Measurements from ENCODE around the gene TECR. TPM values are rescaled to one million over a fixed set of nuclear protein-coding genes. Genes with fewer than 3 reads are reported as not detected.

Gene TECR
- total and polyA plus RNA-seq, 9 of the 15 experiments (the other 6 are each of a cell fraction or from before 2014, with no cell fraction given), result 29.3 to 211 (median 81.4) TPM

DNA sequence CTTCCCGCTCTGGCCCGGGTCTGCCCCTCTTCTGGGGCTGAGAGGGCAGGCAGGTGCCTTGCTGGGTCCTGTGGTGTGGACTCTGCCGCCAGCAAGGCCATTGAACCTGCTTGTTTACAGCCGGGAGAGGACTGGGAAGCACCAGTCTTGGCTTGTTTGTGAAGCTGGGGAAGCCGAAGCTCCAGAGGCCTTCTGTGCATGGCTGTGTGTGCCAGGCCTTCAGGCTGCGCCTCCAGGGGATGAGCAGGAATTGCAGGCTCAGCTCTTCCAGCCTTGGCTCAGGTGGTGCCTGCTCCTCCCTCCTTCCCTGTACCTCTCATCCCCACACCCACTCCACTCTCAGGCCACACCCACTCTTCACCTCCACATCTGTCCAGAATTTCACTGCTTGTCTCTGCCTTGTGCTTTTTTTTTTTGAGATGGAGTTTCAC, 25.0 kb downstream of the TECR start:
- Histone ChIP-seq H3K9ac (ENCODE audit: insufficient read depth in 1 of 2, low read depth in 2 of 2, low read length in 2 of 2) (peak overlapping the region in 1 of 2 experiments; percentile 75; a peak in 2 of 4 replicates), H3K4me2 (ENCODE audit: insufficient read depth, low read length) (no peak overlapping the region), H3K27me3 (ENCODE audit: control insufficient read depth in 2 of 2, insufficient read depth in 2 of 2, low read length in 2 of 2) (no peaks in the 10 kb centered on the region), H3K9me3 (replicated peaks; ENCODE audit: control insufficient read depth, insufficient read depth, low read depth, low read length) (no peaks in the 10 kb centered on the region), H3K4me3 (no peak overlapping the region), H3K36me3 (ENCODE audit: control insufficient read depth, insufficient read depth, low read length) (peaks cover 14% of the 10 kb centered on the region; the same call in 2 of the 3 replicates), H2AFZ (ENCODE audit: low read depth, low read length) (no peak overlapping the region), H3K79me2 (ENCODE audit: control insufficient read depth, insufficient read depth, low read length) (peaks cover 79% of the 10 kb centered on the region), H3K27ac (ENCODE audit: extremely low read depth, low read depth, low read length) (peak overlapping the region; percentile 15; the same call in 1 of the 3 replicates), H3K9me1 (ENCODE audit: control insufficient read depth, insufficient read depth, low read length) (peaks cover 2% of the 10 kb centered on the region), H4K20me1 (replicated peaks; ENCODE audit: control insufficient read depth, insufficient read depth, low read length) (peaks cover 18% of the 10 kb centered on the region), H3K4me1 (replicated peaks in 1 of 2; ENCODE audit: control insufficient read depth in 2 of 2, insufficient read depth in 2 of 2, low read length in 2 of 2) (peaks cover 31 to 72% of the 10 kb centered on the region in 2 experiments)
- ChIA-PET POLR2A (interaction anchor here (0.6 to 1.3 kb wide), 5 partner anchors 11 to 163 kb away, joined by 3 read pairs; no protein-coding TSS in a partner anchor), CTCF (ENCODE audit: low intra/inter-chr PET ratio) (interaction anchor here (0.6 kb wide), 1 partner anchor 132 kb away, joined by 4 read pairs; no protein-coding TSS in a partner anchor)
- peak; percentile 34; the same call in 1 of the 2 replicates for TF ChIP-seq ZNF316 (IDR thresholded peaks at IDR 0.05)
- TF ChIP-seq, protein P1, sequence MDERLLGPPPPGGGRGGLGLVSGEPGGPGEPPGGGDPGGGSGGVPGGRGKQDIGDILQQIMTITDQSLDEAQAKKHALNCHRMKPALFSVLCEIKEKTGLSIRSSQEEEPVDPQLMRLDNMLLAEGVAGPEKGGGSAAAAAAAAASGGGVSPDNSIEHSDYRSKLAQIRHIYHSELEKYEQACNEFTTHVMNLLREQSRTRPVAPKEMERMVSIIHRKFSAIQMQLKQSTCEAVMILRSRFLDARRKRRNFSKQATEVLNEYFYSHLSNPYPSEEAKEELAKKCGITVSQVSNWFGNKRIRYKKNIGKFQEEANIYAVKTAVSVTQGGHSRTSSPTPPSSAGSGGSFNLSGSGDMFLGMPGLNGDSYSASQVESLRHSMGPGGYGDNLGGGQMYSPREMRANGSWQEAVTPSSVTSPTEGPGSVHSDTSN (CRISPR knock-in tag; IDR thresholded peaks at IDR 0.05; ENCODE audit: low read depth), result no peak
- TF ChIP-seq, protein P1 (tag; conservative IDR thresholded peaks at IDR 0.05; ENCODE audit: low read depth), result no peak
- 0 out of 2 replicates have a peak, but pooled peaks have one; percentile 4 for TF ChIP-seq C11orf30 (IDR thresholded peaks at IDR 0.05; ENCODE audit: low read depth)
- TF ChIP-seq NONO (IDR thresholded peaks at IDR 0.05; ENCODE audit: low read depth in 2 of 2, low read length in 1 of 2), result no peak
- no peak for TF ChIP-seq SRSF1 (IDR thresholded peaks at IDR 0.05; ENCODE audit: low read depth, low read length)
- TF ChIP-seq CHD2 (IDR thresholded peaks at IDR 0.05; ENCODE audit: low read depth, low read length), result no peak
- no peak for TF ChIP-seq ZKSCAN1 (IDR thresholded peaks at IDR 0.05; ENCODE audit: low read depth, low read length)
- no peak for TF ChIP-seq ZC3H11A (IDR thresholded peaks at IDR 0.05; ENCODE audit: low read depth, low read length)
- no peak for TF ChIP-seq ZNF140 (CRISPR knock-in tag; IDR thresholded peaks at IDR 0.05)
- TF ChIP-seq, protein P2, sequence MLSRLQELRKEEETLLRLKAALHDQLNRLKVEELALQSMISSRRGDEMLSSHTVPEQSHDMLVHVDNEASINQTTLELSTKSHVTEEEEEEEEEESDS (CRISPR knock-in tag; IDR thresholded peaks at IDR 0.05), result no peak
- in situ Hi-C loops (cut with MboI) (no loop called here), intact Hi-C loops (cut with micrococcal nuclease) (loop anchor here (5.0 to 10.0 kb wide), 2 partner anchors 37 to 120 kb away; partner anchors contain the start of genes DNAJB1 and PKN1)
- WGBS (ENCODE audit: insufficient coverage, low coverage, missing lambda C conversion rate), result 50% methylated on average over 6 of the region's 6 CpGs
- FAIRE-seq (peak; percentile 60), DNase-seq (ENCODE audit: extremely low read depth in 1 of 4, low spot score in 3 of 4) (peak in 1 of 4 experiments; percentile 33), ATAC-seq (peak; percentile 9; the same call in 1 of the 3 replicates)
- no TSS peak for BruUV-seq (replicated peaks)
